Neutrophil (primary cell): ENCODE data around the gene ATP9A.

Experiments used
- H3K27ac ChIP-seq: fragments of 200-600 bp; sonication (generic); 2 replicates; pipeline ENCODE4 v1.5.1; 2016; ENCODE audit warnings: mild to moderate bottlenecking, moderate library complexity
- H3K27me3 ChIP-seq: fragments of 200-600 bp; sonication (generic); 2 replicates; pipeline ENCODE4 v1.6.0; 2016; ENCODE audit warnings: mild to moderate bottlenecking
- H3K36me3 ChIP-seq: fragments of 200-600 bp; sonication (generic); 2 replicates; pipeline ENCODE4 v1.5.1; 2017
- H3K4me1 ChIP-seq, 2 experiments: fragments of 200-600 bp in 1 of 2; sonication (generic) in 1 of 2; 1 replicate in 1 of 2; 2 replicates in 1 of 2; pipeline versions ENCODE4 v1.5.1 to v1.6.1; 2013 to 2016; ENCODE audit warnings: low read depth in 1 of 2, low read length in 1 of 2, mild to moderate bottlenecking in 1 of 2, moderate library complexity in 1 of 2; ENCODE audit not compliant: control insufficient read depth in 1 of 2, insufficient read depth in 1 of 2
- H3K4me3 ChIP-seq, 2 experiments: fragments of 200-600 bp in 1 of 2; sonication (generic) in 1 of 2; 1 replicate in 1 of 2; 2 replicates in 1 of 2; pipeline ENCODE4 v1.5.1; 2013 to 2016; ENCODE audit warnings: low read depth in 1 of 2, low read length in 1 of 2, mild to moderate bottlenecking in 1 of 2, moderate library complexity in 1 of 2
- H3K9me3 ChIP-seq: fragments of 200-600 bp; sonication (generic); 2 replicates; pipeline ENCODE4 v1.5.1; 2016
- TF ChIP-seq, protein P1 (sequence below): fragments of 200-600 bp; sonication (generic); IDR thresholded peaks from 2 replicates; pipeline ENCODE4 v1.5.1; 2016; ENCODE audit warnings: antibody characterized with exemption

ATP9A gene

DNA sequence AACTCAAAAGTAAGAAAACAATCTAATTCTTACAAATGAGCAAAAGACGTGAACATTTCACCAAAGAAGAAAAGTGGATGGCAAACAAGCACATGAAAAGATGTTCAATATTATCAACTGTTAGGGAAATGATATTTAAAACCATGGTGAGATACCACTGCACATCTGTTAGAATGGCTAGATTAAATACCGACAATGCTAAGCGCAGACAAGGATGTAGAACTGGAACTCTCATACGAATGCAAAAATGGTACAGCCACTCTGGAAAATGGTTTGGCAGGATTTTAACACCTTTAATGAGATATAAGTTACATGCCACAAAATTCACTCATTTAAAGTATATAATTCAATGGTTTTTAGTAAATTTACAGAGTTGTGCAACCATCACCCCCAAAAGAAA is 181.0 kb downstream of the ATP9A start:
- TF ChIP-seq, protein P1, sequence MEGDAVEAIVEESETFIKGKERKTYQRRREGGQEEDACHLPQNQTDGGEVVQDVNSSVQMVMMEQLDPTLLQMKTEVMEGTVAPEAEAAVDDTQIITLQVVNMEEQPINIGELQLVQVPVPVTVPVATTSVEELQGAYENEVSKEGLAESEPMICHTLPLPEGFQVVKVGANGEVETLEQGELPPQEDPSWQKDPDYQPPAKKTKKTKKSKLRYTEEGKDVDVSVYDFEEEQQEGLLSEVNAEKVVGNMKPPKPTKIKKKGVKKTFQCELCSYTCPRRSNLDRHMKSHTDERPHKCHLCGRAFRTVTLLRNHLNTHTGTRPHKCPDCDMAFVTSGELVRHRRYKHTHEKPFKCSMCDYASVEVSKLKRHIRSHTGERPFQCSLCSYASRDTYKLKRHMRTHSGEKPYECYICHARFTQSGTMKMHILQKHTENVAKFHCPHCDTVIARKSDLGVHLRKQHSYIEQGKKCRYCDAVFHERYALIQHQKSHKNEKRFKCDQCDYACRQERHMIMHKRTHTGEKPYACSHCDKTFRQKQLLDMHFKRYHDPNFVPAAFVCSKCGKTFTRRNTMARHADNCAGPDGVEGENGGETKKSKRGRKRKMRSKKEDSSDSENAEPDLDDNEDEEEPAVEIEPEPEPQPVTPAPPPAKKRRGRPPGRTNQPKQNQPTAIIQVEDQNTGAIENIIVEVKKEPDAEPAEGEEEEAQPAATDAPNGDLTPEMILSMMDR: no peak
- Histone ChIP-seq H3K4me1 (no peaks in the 10 kb centered on the region), H3K27ac (no peak overlapping the region), H3K27me3 (no peaks in the 10 kb centered on the region), H3K9me3 (no peaks in the 10 kb centered on the region), H3K4me3 (no peak overlapping the region), H3K36me3 (no peaks in the 10 kb centered on the region)

DNA sequence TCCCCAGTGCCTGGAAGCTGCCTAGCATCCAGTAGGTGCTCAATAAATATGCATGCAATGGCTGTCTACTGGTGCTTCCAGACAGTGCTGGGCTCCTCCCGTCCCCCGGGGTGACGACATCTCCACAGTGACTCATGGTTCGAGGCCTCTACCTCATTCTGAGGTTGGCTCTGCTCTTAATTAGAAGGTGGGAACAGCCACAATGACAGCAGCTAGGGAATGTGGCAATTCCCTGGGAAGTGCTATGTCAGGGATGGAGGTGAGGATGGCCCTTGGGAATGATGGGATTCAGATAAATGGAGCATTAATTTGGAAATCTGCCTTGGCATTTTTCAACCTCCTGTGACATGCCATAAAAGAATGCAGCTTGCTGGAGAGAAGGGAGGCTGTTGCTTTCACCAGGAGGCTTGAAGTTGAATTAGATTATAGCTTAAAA is 182.2 kb downstream of the ATP9A start:
- Histone ChIP-seq H3K27me3 (no peaks in the 10 kb centered on the region), H3K4me1 (no peaks in the 10 kb centered on the region), H3K9me3 (no peaks in the 10 kb centered on the region), H3K4me3 (no peak overlapping the region), H3K36me3 (no peaks in the 10 kb centered on the region), H3K27ac (no peak overlapping the region)
- TF ChIP-seq, protein P1: no peak

- Histone ChIP-seq H3K4me1 (no peaks in the 10 kb centered on the region), H3K27me3 (no peaks in the 10 kb centered on the region), H3K36me3 (no peaks in the 10 kb centered on the region), H3K9me3 (no peaks in the 10 kb centered on the region), H3K27ac (no peak overlapping the region), H3K4me3 (no peak overlapping the region)
- TF ChIP-seq, protein P1: no peak
These were observed 183.0 kb downstream of the ATP9A start for GRCh38 chr20:51585148-51585547.

DNA sequence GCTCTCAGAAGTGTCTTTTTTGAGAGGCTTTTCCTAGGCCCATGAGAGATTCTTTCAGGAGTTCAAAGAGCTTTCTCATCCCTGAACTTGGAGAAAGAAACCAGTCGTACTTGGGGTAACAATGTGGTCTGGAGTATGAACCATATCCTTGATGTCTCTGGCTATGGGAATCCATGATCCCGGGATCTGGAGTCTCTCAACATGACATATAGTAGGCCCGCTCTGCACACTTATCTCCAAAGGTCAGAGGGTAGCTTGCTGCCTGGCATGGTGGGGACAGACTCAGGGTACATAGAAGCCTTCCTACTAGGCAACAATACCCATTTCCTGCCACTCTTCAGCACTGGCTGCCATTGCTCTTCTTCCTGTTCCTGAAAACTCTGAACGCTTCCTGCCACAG is 183.5 kb downstream of the ATP9A start:
- H3K27ac ChIP-seq: no peak overlapping the region
- no peaks in the 10 kb centered on the region for H3K4me1 ChIP-seq
- H3K9me3 ChIP-seq: no peaks in the 10 kb centered on the region
- TF ChIP-seq, protein P1: no peak
- no peak overlapping the region for H3K4me3 ChIP-seq
- no peaks in the 10 kb centered on the region for H3K36me3 ChIP-seq
- H3K27me3 ChIP-seq: no peaks in the 10 kb centered on the region

- Histone ChIP-seq H3K27ac (no peak overlapping the region), H3K36me3 (no peaks in the 10 kb centered on the region), H3K9me3 (no peaks in the 10 kb centered on the region), H3K27me3 (no peaks in the 10 kb centered on the region), H3K4me3 (no peak overlapping the region), H3K4me1 (no peaks in the 10 kb centered on the region)
- TF ChIP-seq, protein P1: no peak
These were observed 184.1 kb downstream of the ATP9A start for GRCh38 chr20:51584116-51584515.

DNA sequence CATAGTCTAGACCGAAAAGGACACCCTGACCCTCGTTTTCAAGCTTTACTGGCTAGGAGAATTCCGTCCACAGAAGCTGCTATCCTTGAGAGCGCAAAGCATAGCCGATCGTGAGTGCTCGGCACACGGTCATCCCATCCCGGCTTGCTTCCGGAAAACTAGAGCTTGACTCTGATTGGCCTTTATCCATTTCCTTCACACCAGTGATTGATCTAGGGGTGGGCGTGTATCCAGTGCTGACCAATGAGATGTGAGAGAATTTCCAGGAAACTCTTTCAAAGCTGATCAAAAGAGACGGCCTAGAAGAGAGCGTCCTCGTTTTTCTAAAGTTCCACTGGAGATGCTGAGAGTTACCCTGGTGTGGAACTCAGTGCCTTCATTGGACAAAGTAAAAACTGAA is 184.7 kb downstream of the ATP9A start:
- TF ChIP-seq, protein P1: no peak
- Histone ChIP-seq H3K9me3 (no peaks in the 10 kb centered on the region), H3K27ac (no peak overlapping the region), H3K4me3 (no peak overlapping the region), H3K4me1 (no peaks in the 10 kb centered on the region), H3K27me3 (no peaks in the 10 kb centered on the region), H3K36me3 (no peaks in the 10 kb centered on the region)
